HG03135 (cell line): ENCODE data around the gene ITPRID2.
A peak's percentile ranks its signal among the peaks of the same experiment; 100 is the strongest.

Source experiments
- ATAC-seq: cut with Tn5 transposase; IDR thresholded peaks from one replicate; pipeline ENCODE4 v1.9.1; 2021; ENCODE audit warnings: mild to moderate bottlenecking, moderate library complexity; ENCODE audit not compliant: unreplicated experiment

The ITPRID2 gene

DNA sequence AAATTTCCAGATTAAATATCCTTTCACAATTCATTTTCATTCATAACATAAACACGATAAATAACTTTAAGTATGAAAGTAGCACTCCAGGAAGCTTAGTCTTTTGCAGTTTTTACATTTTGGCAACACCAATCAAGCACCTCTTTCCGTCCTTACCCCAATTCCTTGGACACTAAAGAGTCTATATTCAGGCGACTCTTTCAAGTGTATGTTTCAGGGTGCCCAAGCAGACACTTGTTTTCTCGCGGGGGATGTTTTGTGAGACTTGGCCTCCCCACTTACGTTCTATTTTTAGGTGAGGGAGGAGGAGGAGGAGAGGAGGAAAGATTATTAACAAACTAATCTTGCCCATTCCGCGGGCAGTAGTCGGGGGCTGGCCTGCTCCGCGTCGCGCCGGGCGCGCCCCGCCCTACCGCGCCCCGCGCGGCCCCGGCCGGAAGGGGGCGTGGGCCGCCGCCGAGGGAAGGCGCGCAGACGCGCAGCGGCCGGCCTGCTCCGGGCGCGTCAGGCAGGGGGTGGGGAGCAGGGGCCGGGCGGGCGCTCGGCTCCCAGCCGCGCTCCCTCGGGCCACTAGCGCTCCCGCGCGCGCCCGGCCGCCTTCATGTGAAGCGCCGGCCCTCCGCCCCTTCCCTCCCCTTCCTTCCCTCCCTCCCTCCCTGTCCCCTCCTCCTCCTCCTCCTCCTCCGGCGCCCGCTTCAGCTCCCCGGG, at the start of gene ITPRID2:
ITPRID2 (plus strand) TSS at position 473 of the 708 bp plus-strand sequence. CDS start 337 bp downstream, outside the sequence.
- ATAC-seq: peak; percentile 87

GRCh38 chr2:181844551-181845290, 46.8 kb upstream of the ITPRID2 start:
- ATAC-seq: no peak

GRCh38 chr2:181846399-181847197, 44.9 kb upstream of the ITPRID2 start:
- no peak for ATAC-seq

- no peak for ATAC-seq
Observed at GRCh38 chr2:181847198-181847556, 44.4 kb upstream of the ITPRID2 start.

GRCh38 chr2:181847702-181848101, 43.8 kb upstream of the ITPRID2 start:
- ATAC-seq: no peak

- ATAC-seq: no peak
Observed at GRCh38 chr2:181848261-181848886, 43.2 kb upstream of the ITPRID2 start.

- no peak for ATAC-seq
Observed at GRCh38 chr2:181849601-181850000, 41.9 kb upstream of the ITPRID2 start.

DNA sequence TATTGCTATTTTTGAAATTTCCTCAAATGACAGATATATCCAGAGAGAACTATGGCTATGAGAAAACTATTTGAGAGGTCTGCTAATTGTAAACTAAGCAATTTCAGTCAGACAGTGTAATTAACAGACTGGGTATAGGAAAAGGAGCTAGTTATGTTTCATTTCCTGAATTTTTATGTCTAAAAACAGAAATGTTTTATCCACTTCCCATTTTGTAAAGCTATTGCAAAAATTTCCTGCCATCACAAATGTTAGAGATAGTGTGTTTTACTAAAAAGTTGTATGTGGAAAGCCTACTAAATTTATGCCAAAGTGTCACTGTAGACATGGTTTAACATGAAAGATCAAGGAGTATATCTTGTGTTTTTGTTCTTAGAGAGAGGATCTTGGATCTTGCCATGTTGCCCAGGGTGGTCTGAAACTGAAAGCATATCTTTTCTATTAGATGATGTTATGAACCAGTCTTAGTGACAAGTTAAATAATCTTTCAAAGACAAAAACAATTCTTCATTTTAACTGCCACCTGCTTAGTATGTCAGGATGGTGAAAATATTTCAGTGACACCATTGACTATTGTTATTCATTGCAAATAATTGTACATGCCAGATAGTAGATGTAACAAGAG, 40.5 kb upstream of the ITPRID2 start:
- ATAC-seq: no peak

- no peak for ATAC-seq
Observed at GRCh38 chr2:181851726-181852125, 39.8 kb upstream of the ITPRID2 start.

- ATAC-seq: no peak
Observed at GRCh38 chr2:181853696-181854095, 37.8 kb upstream of the ITPRID2 start.

- no peak for ATAC-seq
Observed at GRCh38 chr2:181857483-181857882, 34.0 kb upstream of the ITPRID2 start.

DNA sequence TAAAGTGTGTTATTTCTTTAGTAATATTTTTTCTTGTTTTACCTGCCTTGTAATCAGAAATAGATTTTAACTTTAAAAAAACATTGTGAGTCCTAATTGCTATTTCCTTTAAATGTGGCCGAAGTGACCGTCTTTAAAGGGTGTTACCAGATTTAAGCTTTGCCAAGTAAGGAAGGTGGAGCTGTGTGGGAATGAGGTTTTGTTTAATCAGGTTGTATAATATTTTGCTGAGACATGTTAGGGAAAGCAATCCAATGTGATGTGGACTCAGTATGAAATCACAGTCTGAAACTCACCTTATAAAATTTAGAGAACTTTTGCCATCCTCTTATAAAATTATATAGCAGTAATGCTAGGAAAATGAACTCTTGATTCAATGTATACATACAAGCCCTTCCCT, 32.9 kb upstream of the ITPRID2 start:
- no peak for ATAC-seq

GRCh38 chr2:181859123-181859522, 32.4 kb upstream of the ITPRID2 start:
- no peak for ATAC-seq

GRCh38 chr2:181859803-181860202, 31.7 kb upstream of the ITPRID2 start:
- ATAC-seq: no peak

DNA sequence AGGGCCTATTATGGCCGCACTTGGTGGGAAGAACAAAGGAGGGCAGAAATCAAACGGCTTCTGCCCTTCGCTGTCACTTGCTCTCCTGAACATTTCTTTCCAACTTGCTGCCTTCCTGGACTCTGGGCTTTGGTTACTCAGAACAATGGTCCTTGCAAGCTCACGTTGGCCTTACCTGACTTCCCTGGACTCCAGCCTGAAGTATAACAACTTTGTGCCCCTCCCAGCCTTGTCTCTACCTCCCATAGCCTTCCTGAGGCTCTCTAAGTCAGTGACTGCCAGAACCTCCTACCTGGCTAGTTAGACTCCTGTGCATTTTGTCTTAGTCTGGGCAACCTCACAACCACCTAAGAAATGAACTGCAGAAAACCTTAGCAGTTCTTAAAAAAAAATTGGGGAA, 30.2 kb upstream of the ITPRID2 start:
- ATAC-seq: no peak

GRCh38 chr2:181862583-181863281, 28.8 kb upstream of the ITPRID2 start:
- no peak for ATAC-seq

DNA sequence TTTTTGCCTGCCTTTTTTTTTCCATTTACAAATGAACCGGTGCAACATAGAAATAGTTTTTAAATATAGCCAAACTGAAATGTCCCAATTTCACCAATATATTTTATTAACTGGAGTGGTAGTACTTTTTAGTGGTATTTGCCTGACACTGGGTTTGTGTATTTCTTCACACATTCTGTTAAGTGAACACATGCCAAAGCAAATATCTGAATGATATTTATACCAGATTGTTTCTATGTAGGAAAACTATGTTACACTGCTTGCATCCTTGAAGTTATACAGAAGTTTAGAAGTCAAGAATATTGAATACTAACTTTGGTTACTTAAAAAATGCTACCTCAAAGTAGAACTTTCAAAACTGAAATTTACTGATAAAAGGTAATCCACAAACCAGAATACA, 19.4 kb upstream of the ITPRID2 start:
- no peak for ATAC-seq

- ATAC-seq: no peak
Observed at GRCh38 chr2:181876614-181877063, 14.9 kb upstream of the ITPRID2 start.

- ATAC-seq: no peak
Observed at GRCh38 chr2:181877181-181877664, 14.3 kb upstream of the ITPRID2 start.

DNA sequence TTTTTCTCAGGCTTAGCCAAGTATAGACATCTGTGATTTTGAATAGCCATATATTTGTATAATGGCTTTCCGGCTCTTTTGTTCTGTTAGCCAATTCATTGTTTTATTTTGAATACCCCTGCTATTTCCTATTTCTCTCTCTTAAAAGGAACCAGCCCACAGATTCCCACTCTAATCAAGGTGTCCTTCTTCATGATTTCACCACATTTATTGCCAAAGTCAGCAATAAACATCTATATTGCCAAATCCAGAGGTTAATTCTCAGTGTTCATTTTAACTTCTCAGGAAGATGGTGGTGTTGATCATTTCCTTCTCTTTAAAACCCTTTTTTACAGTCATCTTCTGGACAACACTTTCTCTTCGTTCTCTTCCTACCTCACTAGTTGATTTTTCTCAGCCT, 13.1 kb upstream of the ITPRID2 start:
- ATAC-seq: no peak
